ENCODE results near the gene CDCP2.

The CDCP2 gene

GRCh38 chr1:54160351-54160750 is 7.6 kb upstream of the CDCP2 start:
- H3K27me3 ChIP-seq: no peaks in the 10 kb centered on the region
- TF ChIP-seq CTCF (IDR thresholded peaks at IDR 0.05): no peak
- H3K36me3 ChIP-seq: no peaks in the 10 kb centered on the region
- H3K4me1 ChIP-seq (ENCODE audit: control insufficient read depth in 1 of 2, insufficient read depth in 1 of 2, low read depth in 1 of 2, low read length in 1 of 2): no peaks in the 10 kb centered on the region
- no peak overlapping the region for H3K27ac ChIP-seq
- no peaks in the 10 kb centered on the region for H3K9me3 ChIP-seq
- no peak overlapping the region for H3K4me3 ChIP-seq (ENCODE audit: low read depth in 1 of 2, low read length in 1 of 2)

- no peak overlapping the region for H3K27ac ChIP-seq
- TF ChIP-seq CTCF (IDR thresholded peaks at IDR 0.05): no peak
Observed at GRCh38 chr1:54159733-54160316, 7.0 kb upstream of the CDCP2 start.

GRCh38 chr1:54158071-54158470 is 5.3 kb upstream of the CDCP2 start:
- H3K9me3 ChIP-seq: no peaks in the 10 kb centered on the region
- no peaks in the 10 kb centered on the region for H3K27me3 ChIP-seq
- no peak for TF ChIP-seq CTCF (IDR thresholded peaks at IDR 0.05)
- no peaks in the 10 kb centered on the region for H3K36me3 ChIP-seq
- peaks cover 0 to 7% of the 10 kb centered on the region in 2 experiments for H3K4me1 ChIP-seq (ENCODE audit: control insufficient read depth in 1 of 2, insufficient read depth in 1 of 2, low read depth in 1 of 2, low read length in 1 of 2)
- no peak overlapping the region for H3K27ac ChIP-seq
- no peak overlapping the region for H3K4me3 ChIP-seq (ENCODE audit: low read depth in 1 of 2, low read length in 1 of 2)

More at GRCh38 chr1:54159733-54160316, 7.0 kb upstream of the CDCP2 start:
- no peaks in the 10 kb centered on the region for H3K36me3 ChIP-seq
- H3K4me1 ChIP-seq (ENCODE audit: control insufficient read depth in 1 of 2, insufficient read depth in 1 of 2, low read depth in 1 of 2, low read length in 1 of 2): no peaks in the 10 kb centered on the region
- no peaks in the 10 kb centered on the region for H3K27me3 ChIP-seq
- H3K4me3 ChIP-seq (ENCODE audit: low read depth in 1 of 2, low read length in 1 of 2): no peak overlapping the region
- no peaks in the 10 kb centered on the region for H3K9me3 ChIP-seq

GRCh38 chr1:54157401-54157800 is 4.6 kb upstream of the CDCP2 start:
- H3K36me3 ChIP-seq: no peaks in the 10 kb centered on the region
- H3K9me3 ChIP-seq: no peaks in the 10 kb centered on the region
- no peak overlapping the region for H3K27ac ChIP-seq
- H3K27me3 ChIP-seq: no peaks in the 10 kb centered on the region
- peaks cover 0 to 7% of the 10 kb centered on the region in 2 experiments for H3K4me1 ChIP-seq (ENCODE audit: control insufficient read depth in 1 of 2, insufficient read depth in 1 of 2, low read depth in 1 of 2, low read length in 1 of 2)
- no peak for TF ChIP-seq CTCF (IDR thresholded peaks at IDR 0.05)
- no peak overlapping the region for H3K4me3 ChIP-seq (ENCODE audit: low read depth in 1 of 2, low read length in 1 of 2)

GRCh38 chr1:54156986-54157385 is 4.2 kb upstream of the CDCP2 start:
- TF ChIP-seq CTCF (IDR thresholded peaks at IDR 0.05): no peak
- H3K27me3 ChIP-seq: no peaks in the 10 kb centered on the region
- H3K9me3 ChIP-seq: no peaks in the 10 kb centered on the region
- H3K27ac ChIP-seq: no peak overlapping the region
- H3K4me3 ChIP-seq (ENCODE audit: low read depth in 1 of 2, low read length in 1 of 2): no peak overlapping the region
- H3K36me3 ChIP-seq: no peaks in the 10 kb centered on the region
- H3K4me1 ChIP-seq (ENCODE audit: control insufficient read depth in 1 of 2, insufficient read depth in 1 of 2, low read depth in 1 of 2, low read length in 1 of 2): peaks cover 0 to 7% of the 10 kb centered on the region in 2 experiments
